Measurements from ENCODE around the gene MRO.
"Not testable (repeated sequence)": the region's sequence is repeated elsewhere in the genome, so short reads cannot be mapped to it uniquely, and the experiment has no call there.

The MRO gene

GRCh38 chr18:50833496-50833895 lies 13.7 kb upstream of the MRO start:
- DNase-seq = not testable (repeated sequence)

GRCh38 chr18:50832754-50833153 lies 12.9 kb upstream of the MRO start:
- DNase-seq = no peak

GRCh38 chr18:50830544-50830943 lies 10.7 kb upstream of the MRO start:
- DNase-seq = no peak

GRCh38 chr18:50829644-50830043 lies 9.8 kb upstream of the MRO start:
- DNase-seq = no peak

- no peak for DNase-seq
Observed at GRCh38 chr18:50826027-50826426, 6.2 kb upstream of the MRO start.

GRCh38 chr18:50825621-50826020 lies 5.8 kb upstream of the MRO start:
- no peak for DNase-seq

- no peak for DNase-seq
Observed at GRCh38 chr18:50822756-50823155, 2.9 kb upstream of the MRO start.

- DNase-seq = no peak
Observed at GRCh38 chr18:50820901-50821520, 1.2 kb upstream of the MRO start.

GRCh38 chr18:50819027-50819727 lies 639 bp downstream of the MRO start:
- peak; percentile 50 for DNase-seq

GRCh38 chr18:50816419-50817166 lies 3.2 kb downstream of the MRO start:
- no peak for DNase-seq

GRCh38 chr18:50814395-50814794 lies 5.4 kb downstream of the MRO start:
- DNase-seq = no peak

GRCh38 chr18:50813353-50813752 lies 6.5 kb downstream of the MRO start:
- no peak for DNase-seq

- no peak for DNase-seq
Observed at GRCh38 chr18:50812834-50813233, 7.0 kb downstream of the MRO start.

- no peak for DNase-seq
Observed at GRCh38 chr18:50807176-50807575, 12.6 kb downstream of the MRO start.

- DNase-seq = no peak
Observed at GRCh38 chr18:50806208-50806616, 13.6 kb downstream of the MRO start.

GRCh38 chr18:50805732-50806131 lies 14.1 kb downstream of the MRO start:
- DNase-seq = no peak

- DNase-seq = no peak
Observed at GRCh38 chr18:50803592-50803991, 16.2 kb downstream of the MRO start.

GRCh38 chr18:50802141-50802540 lies 17.7 kb downstream of the MRO start:
- DNase-seq = no peak

- no peak for DNase-seq
Observed at GRCh38 chr18:50797142-50797541, 22.7 kb downstream of the MRO start.

- DNase-seq = no peak
Observed at GRCh38 chr18:50796495-50796894, 23.3 kb downstream of the MRO start.

- no peak for DNase-seq
Observed at GRCh38 chr18:50793641-50794565, 25.9 kb downstream of the MRO start.

- DNase-seq = no peak
Observed at GRCh38 chr18:50792885-50793284, 26.9 kb downstream of the MRO start.

Data from right kidney (tissue), 1 donor.